Measurements from ENCODE around the gene SLC6A14. TPM values are rescaled to one million over a fixed set of nuclear protein-coding genes. Genes with fewer than 3 reads are reported as not detected.

Gene SLC6A14
- total RNA-seq, 6 experiments from 2014 or later = not detected

DNA sequence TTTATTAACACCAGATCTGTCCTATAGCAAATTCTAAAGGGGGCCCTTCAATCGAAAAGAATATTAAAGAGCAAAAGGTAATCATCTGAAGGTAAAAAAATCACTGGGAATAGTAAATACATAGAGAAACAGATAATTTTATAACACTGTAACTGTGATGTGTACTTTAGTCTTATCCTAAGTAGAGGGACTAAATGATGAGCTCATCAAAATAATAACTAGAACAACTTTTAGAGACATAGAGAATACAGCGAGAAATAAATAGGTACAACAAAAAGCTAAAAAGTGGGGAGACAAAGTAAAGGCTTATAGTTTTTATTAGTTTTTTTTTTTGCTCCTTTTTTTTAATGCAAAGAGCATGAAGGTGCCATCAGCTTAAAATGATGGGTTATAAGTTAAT is 43.7 kb downstream of the SLC6A14 start:
- TF ChIP-seq, protein P1, sequence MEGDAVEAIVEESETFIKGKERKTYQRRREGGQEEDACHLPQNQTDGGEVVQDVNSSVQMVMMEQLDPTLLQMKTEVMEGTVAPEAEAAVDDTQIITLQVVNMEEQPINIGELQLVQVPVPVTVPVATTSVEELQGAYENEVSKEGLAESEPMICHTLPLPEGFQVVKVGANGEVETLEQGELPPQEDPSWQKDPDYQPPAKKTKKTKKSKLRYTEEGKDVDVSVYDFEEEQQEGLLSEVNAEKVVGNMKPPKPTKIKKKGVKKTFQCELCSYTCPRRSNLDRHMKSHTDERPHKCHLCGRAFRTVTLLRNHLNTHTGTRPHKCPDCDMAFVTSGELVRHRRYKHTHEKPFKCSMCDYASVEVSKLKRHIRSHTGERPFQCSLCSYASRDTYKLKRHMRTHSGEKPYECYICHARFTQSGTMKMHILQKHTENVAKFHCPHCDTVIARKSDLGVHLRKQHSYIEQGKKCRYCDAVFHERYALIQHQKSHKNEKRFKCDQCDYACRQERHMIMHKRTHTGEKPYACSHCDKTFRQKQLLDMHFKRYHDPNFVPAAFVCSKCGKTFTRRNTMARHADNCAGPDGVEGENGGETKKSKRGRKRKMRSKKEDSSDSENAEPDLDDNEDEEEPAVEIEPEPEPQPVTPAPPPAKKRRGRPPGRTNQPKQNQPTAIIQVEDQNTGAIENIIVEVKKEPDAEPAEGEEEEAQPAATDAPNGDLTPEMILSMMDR (IDR thresholded peaks at IDR 0.05) = no peak
- Mint-ChIP-seq H3K9me3 (peaks cover 15% of the 10 kb centered on the region), H3K36me3 (ENCODE audit: low read depth) (no peaks in the 10 kb centered on the region), H3K4me3 (no peak overlapping the region), H3K27ac (no peak overlapping the region), H3K27me3 (ENCODE audit: insufficient read depth) (no peaks in the 10 kb centered on the region), H3K4me1 (ENCODE audit: low read depth) (no peaks in the 10 kb centered on the region)
- no peak for DNase-seq

DNA sequence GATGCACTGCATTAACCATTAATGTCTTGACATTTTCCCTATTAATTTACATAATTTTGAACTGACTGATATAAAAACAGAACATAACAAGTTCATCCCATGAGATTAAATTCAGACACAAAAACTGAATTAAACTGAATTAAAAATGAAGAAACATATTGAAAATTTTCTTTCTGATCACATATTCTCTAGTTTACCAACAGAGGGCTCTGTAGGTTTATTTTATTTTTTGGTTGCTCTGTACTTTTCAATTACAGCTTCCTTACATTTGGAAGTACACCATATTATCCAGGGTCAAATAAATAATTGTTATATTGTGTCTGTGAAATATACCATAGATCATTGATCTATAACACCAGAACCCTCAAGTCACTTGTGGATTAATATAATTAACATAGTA is 53.7 kb downstream of the SLC6A14 start:
- TF ChIP-seq, protein P1 (IDR thresholded peaks at IDR 0.05) = peak; percentile 53
- H3K36me3 Mint-ChIP-seq (ENCODE audit: low read depth) = no peaks in the 10 kb centered on the region
- no peak overlapping the region for H3K27ac Mint-ChIP-seq
- no peaks in the 10 kb centered on the region for H3K27me3 Mint-ChIP-seq (ENCODE audit: insufficient read depth)
- H3K4me1 Mint-ChIP-seq (ENCODE audit: low read depth) = no peaks in the 10 kb centered on the region
- DNase-seq = no peak
- H3K4me3 Mint-ChIP-seq = no peak overlapping the region
- H3K9me3 Mint-ChIP-seq = no peaks in the 10 kb centered on the region

DNA sequence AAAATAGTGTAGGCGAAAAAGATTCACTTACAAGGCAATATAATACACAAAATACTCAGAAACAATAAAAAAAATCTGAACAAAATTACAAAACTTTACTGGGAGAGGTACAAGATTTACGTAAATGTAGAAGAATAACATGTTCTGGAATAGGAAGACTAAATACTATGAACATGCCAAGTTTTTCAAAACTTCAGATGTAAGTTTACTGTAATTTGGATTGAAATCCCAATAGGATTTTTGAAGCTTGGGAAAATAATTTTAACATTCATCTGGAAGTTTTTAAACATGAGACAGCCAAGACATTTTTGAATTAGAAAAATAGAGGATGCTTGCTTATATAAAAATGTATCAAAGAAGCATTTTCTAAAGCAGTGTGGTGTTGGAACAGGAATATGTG is 56.9 kb downstream of the SLC6A14 start:
- Mint-ChIP-seq H3K9me3 (no peaks in the 10 kb centered on the region), H3K4me1 (ENCODE audit: low read depth) (no peaks in the 10 kb centered on the region), H3K36me3 (ENCODE audit: low read depth) (no peaks in the 10 kb centered on the region), H3K4me3 (no peak overlapping the region), H3K27ac (no peak overlapping the region), H3K27me3 (ENCODE audit: insufficient read depth) (no peaks in the 10 kb centered on the region)
- TF ChIP-seq, protein P1 (IDR thresholded peaks at IDR 0.05) = no peak
- no peak for DNase-seq

DNA sequence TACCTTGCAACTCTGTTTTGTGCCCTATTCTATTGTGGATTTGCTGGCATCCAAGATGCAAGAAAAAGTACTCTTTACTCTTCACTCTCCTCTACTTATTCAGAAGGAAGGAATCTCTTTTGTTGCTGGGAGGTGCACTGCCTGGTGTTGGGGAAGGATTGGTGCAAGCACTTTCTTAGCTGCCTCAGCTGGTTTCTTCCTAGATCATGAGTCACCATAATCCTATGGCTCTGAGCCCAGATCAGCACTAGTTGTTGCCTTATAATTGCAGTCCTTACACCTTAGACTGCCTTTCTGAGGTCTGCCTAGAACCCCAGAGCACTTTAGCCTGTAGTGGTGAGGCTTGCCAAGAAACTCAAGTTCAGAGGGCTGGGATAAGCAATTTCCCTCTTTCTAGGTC is 63.4 kb downstream of the SLC6A14 start:
- no peak overlapping the region for H3K4me3 Mint-ChIP-seq
- peaks cover 5% of the 10 kb centered on the region for H3K9me3 Mint-ChIP-seq
- H3K27me3 Mint-ChIP-seq (ENCODE audit: insufficient read depth) = no peaks in the 10 kb centered on the region
- no peak for DNase-seq
- H3K4me1 Mint-ChIP-seq (ENCODE audit: low read depth) = no peaks in the 10 kb centered on the region
- TF ChIP-seq, protein P1 (IDR thresholded peaks at IDR 0.05) = no peak
- H3K27ac Mint-ChIP-seq = no peak overlapping the region
- H3K36me3 Mint-ChIP-seq (ENCODE audit: low read depth) = no peaks in the 10 kb centered on the region

Other genes starting within 250 kb of the SLC6A14 start
- gene CT83, start 26.4 kb downstream of the SLC6A14 start, total RNA-seq (2021; fragmentation: NEBNext Ultra II Directional; extraction: Animal tissue kit (Norgen Biotek cat#: 25700)) = not detected

Data from HFFc6 (cell line).